AG08396 (cell line): ENCODE measurements around the gene BCL2.

Experiments used
- DNase-seq: peaks from one replicate; pipeline ENCODE4 v3.0.0; 2012; ENCODE audit warnings: low spot score, mixed read lengths

The BCL2 gene

DNA sequence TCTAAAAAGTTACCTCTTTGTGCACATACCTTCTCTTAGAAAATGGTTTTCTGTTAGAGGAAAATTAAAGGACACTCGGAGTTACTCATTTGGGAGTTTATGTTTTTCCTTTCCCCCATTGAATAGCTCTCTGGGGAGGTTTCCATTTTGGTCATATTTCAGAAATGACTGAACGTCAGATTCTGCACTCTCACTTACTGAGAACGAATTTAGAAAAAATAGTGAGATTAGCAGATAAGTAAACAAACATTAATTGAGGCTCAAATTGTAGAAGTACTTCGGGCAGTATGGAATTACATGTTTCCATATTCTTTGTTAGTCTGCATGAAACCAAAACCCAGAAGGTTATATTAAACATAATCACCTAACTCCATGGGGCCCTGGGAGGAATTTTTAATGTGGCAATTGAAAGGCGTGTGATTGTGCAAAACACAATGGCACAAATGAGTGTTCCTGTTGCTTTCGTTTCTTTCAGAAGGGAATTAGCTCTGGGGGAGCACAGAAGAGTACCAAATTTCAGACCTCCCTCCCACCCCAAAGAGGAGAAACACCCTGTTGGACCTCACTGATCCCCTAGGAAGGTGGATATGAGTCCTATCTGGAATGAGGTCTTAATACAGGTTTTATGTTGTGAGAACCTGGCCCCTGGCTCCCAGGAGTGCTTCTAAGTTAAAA is 212.3 kb downstream of the BCL2 start:
- no peak for DNase-seq

DNA sequence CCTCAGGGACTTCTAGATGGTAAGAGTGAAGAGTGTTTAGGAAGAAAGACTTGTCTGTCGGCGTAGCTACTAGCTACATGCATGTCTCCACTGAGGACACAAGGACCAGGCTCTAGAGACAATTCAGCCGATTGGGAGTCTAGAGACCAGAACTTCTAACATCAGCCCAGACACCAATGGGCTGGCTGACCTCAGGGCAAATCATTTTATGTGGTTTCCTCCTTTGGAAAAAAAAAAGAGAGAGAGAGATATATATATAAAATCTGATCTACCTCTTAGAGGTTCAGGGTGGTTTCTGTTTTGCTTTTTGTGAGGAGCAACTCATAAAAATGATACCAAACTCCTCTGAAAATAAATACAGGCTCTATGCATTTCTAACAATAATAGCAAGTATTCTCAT is 212.8 kb downstream of the BCL2 start:
- no peak for DNase-seq

GRCh38 chr18:63105636-63106316 is 213.8 kb downstream of the BCL2 start:
- DNase-seq = no peak

DNA sequence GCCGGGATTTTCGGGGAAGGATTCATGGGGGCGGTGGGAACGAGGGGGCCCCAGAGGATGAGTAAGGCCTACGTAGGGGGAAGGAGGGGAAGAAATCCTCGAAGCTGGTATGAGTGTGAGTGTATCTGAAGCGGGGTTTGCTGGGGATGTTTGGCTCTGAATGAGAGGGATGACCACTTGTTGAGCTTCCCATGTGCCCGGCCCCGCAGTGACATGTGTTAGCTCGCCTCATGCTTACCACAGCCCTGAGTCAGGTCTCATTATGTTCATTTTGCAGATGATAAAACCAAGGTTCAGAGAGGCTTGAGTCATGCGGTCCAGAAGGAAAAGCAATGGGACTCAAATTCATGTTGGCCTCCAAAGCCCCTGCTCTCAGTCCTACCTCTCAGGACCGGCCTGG is 214.7 kb downstream of the BCL2 start:
- DNase-seq = no peak

GRCh38 chr18:63102941-63103744 is 216.4 kb downstream of the BCL2 start:
- no peak for DNase-seq

GRCh38 chr18:63100630-63101055 is 218.9 kb downstream of the BCL2 start:
- DNase-seq = no peak

- DNase-seq = no peak
Observed at GRCh38 chr18:63099848-63100629, 219.5 kb downstream of the BCL2 start.

- no peak for DNase-seq
Observed at GRCh38 chr18:63099091-63099840, 220.3 kb downstream of the BCL2 start.

- no peak for DNase-seq
Observed at GRCh38 chr18:63098018-63098981, 221.3 kb downstream of the BCL2 start.

DNA sequence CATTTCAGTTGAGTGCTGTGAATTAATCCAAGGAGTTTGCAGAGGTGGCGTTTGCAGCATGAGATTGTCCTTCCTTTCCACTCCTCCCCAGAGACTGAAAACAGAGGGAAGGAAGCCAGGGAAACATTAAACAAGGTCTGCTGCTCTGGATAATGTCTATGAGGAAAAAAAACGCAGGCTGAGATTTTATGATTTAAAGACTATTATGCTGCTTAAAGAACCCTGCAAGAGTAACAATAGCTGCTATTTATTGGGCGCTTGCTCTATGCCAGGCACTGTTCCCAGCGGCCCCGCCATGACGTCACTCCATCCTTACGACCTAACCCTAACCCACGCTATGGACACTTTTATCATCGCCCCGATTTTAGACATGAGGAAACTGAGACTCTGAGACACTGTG is 222.4 kb downstream of the BCL2 start:
- DNase-seq = no peak

DNA sequence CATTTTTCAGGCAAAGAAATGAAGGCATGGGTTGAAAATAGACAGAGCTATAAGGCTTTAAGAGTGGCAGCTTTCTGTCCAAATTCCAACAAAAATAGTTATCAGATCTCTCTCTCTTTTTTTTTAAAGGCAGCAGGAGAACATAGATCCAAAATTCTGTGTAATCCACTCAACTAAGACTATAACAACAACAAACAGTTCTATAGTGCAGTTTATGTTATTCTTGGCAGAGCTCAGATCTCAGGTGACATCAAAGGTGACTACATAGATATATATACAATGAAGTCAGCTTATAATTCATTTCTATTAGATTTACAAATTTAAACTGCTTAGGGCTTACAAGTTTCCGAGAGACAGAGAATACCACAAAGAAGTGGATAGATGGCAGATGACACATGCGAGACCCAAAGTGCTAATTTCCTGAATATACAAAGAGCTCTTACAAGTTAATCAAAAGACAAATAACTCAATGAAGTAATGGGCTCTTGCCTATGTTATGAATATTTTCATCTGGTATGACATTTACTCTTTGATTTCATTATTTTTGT is 223.2 kb downstream of the BCL2 start:
- DNase-seq = no peak

- DNase-seq = no peak
Observed at GRCh38 chr18:63095768-63096167, 223.8 kb downstream of the BCL2 start.

DNA sequence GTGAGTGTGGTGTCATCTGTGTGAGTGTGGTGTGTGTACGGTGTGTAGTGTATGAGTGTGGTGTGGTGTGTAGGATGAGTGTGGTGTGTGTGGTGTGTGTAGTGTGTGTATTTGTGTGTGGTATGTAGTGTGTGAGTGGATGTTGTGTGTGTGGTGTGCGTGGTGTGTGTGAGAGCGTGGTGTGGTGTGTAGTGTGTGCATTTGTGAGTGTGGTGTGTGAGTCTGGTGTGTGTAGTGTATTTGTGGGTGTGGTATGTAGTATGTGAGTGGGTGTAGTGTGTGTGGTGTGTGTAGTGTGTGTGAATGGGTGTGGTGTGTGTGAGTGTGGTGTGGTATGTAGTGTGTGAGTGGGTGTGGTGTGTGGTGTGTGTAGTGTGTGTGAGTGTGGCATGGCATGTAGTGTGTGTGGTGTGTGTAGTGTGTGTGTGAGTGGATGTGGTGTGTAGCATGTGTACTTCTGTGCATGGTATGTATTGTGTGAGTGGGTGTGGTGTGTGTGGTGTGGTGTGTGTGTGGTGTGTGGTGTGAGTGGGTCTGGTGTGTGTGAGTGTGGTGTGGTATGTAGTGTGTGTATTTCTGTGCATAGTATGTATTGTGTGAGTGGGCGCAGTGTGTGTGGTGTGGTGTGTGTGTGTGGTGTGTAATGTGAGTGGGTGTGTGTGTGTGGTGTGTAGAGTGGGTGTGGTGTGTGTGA is 227.8 kb downstream of the BCL2 start:
- DNase-seq = no peak

DNA sequence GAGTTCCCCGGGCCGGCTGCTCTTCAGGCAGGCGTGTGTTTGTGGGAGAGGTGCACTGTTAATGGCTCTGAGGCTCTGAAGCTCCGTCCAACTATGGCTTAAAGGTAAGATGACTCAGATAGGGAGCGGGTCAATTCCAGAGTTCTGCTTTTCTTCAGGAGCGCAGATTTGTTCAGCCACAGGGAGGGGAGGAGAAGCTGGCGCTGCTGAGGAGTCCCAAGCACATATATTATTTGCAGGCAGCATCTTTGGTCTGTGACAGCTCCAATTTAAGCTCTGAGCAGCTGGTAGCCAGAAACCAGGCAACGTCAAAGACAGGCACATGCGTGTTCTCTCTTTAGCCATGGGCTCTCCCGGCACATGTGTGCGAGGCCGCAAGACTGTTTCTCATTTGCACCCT is 229.2 kb downstream of the BCL2 start:
- DNase-seq = no peak

GRCh38 chr18:63089041-63089440 is 230.5 kb downstream of the BCL2 start:
- DNase-seq = no peak

DNA sequence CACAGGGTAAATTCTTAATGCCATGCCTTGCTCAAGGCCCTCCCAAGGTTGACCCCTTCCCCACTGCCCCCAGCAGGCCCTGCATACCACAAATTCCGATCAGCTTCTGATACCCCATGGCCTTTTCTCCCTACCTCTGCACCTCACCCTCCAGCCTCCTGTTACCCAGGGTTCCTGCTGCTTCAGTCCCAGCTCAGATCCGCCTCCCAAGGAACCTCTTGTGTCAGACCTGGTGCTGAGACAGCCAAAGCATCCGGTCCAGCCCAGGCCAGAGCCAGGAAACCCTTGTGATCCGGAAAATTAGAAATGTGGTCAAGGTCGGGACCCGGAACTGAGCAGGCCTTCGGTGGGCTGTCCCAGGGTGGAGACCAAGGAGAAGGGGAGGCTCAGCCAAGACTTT is 231.3 kb downstream of the BCL2 start:
- no peak for DNase-seq

DNA sequence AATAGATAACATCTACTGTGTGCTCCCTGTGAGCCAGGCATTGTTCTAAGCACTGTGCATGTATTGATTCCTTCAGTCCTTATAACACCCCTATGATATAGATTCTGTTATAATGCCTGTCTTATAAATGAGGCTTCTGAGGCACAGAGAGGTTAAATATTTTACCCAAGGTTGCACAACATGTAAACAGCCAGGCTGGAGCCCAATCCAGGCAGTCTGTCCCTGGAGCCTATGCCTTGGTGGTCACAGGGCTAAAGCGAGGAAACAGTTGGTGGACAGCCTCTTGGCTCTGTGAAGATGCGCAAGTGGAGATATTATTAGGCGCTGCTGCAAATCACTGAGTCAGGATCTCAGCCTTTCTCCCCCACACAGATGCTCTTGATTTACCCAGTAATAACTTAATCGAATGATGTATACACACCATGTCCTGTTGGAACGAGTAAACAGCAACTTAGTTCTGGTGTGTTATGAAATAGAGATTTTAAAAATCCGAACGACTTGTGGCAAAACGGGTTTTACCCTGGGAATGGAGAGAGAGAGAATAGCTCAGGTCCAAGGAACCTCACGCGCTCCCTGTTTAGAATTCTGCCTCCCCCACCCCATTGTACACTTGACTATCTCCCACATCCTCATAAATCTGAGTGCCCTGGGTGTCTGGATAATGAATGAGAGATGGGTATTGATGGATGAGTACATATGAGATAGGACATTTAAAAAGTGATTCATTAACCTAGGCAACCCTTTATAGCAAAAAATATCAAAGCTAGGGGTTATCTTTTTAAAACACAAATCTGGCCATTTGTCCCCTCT is 231.9 kb downstream of the BCL2 start:
- DNase-seq = no peak

DNA sequence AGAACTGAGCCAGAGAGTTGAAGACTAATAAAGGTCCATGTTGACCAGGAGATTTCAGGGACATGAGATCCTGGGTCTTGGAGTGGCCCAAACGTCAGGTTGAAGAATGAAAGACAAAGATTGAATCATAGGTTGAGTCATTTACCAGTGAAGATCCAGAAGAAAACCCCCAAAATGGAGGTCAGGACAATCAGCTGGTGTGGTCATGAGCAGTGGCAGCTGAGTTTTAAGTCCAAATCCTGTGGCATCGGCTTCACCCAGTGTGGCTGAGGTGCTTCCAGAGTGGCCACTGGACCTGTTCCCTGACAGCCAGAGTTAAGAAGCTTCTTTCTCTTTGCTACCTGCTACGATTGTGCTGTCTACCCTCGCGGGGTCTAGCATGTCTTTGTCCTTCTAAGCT is 234.0 kb downstream of the BCL2 start:
- no peak for DNase-seq

DNA sequence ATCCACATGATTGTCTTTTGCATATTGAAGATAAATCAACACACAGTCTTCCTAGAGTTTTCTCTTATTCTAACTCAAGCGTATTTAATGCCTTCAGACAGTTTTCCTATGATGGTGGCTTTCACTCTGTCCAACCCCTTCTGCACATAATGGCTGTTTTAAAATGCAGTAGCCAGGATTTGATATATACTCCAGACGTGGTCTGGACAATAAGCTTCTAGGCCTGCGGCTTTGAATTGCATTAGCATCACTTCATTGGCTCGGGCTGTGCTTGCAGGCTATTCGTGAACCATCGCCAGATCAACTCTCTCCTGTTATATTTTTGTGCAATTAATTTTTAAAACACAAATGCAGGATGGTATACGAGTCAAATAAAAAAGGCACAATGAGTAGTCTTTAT is 235.3 kb downstream of the BCL2 start:
- no peak for DNase-seq
